PFSK-1 (cell line): Measurements from ENCODE around the gene HELZ.

ENCODE experiments used
- FOXP2 ChIP-seq: optimal IDR thresholded peaks from 2 replicates; pipeline ENCODE3; 2011; ENCODE audit warnings: borderline replicate concordance, control low read depth, inconsistent platforms; ENCODE audit not compliant: insufficient read depth; ENCODE audit errors: extremely low read length, extremely low read depth
- POLR2AphosphoS5 ChIP-seq: IDR thresholded peaks from 2 replicates; pipeline ENCODE4 v1.6.1; 2012; ENCODE audit warnings: low read depth, mild to moderate bottlenecking, control low read depth, low read length, moderate library complexity
- SIN3A ChIP-seq: IDR thresholded peaks from 2 replicates; pipeline ENCODE4 v1.6.1; 2012; ENCODE audit warnings: mild to moderate bottlenecking, low read length, moderate library complexity, borderline replicate concordance; ENCODE audit not compliant: insufficient read depth
- TAF1 ChIP-seq: IDR thresholded peaks from 2 replicates; pipeline ENCODE4 v1.6.1; 2012; ENCODE audit warnings: low read length, control low read depth, borderline replicate concordance; ENCODE audit not compliant: insufficient read depth
- TF ChIP-seq, protein P1 (sequence below), 2 experiments: IDR thresholded peaks; 2 replicates each; pipeline versions ENCODE4 v1.6.1 to v1.8.0; 2011 to 2012; ENCODE audit warnings: low read depth in 2 of 2, low read length in 2 of 2, control low read depth in 1 of 2, inconsistent platforms in 1 of 2, mild to moderate bottlenecking in 1 of 2, moderate library complexity in 1 of 2; ENCODE audit not compliant: insufficient read depth in 1 of 2

Gene HELZ

DNA sequence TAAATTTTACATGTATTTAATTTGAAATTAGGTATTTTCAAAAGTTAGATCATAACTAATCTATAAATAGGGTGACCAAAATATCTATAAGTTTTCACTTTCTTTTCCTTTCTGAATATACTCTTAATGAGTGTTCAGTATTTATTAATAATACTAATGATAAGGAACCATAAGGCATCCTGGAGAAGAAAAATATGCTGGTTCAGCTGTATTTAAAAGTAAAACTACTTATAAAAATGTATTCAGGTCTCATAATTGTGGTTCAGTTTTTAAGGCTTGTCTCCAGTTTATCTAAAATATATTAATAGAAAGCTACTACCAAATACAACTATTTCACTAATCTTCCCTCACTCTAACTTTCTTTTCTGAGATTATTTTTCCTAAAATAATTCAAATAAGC lies 67.3 kb downstream of the HELZ start:
- no peak for TF ChIP-seq FOXP2
- TF ChIP-seq POLR2AphosphoS5: no peak
- TF ChIP-seq TAF1: no peak
- TF ChIP-seq, protein P1, sequence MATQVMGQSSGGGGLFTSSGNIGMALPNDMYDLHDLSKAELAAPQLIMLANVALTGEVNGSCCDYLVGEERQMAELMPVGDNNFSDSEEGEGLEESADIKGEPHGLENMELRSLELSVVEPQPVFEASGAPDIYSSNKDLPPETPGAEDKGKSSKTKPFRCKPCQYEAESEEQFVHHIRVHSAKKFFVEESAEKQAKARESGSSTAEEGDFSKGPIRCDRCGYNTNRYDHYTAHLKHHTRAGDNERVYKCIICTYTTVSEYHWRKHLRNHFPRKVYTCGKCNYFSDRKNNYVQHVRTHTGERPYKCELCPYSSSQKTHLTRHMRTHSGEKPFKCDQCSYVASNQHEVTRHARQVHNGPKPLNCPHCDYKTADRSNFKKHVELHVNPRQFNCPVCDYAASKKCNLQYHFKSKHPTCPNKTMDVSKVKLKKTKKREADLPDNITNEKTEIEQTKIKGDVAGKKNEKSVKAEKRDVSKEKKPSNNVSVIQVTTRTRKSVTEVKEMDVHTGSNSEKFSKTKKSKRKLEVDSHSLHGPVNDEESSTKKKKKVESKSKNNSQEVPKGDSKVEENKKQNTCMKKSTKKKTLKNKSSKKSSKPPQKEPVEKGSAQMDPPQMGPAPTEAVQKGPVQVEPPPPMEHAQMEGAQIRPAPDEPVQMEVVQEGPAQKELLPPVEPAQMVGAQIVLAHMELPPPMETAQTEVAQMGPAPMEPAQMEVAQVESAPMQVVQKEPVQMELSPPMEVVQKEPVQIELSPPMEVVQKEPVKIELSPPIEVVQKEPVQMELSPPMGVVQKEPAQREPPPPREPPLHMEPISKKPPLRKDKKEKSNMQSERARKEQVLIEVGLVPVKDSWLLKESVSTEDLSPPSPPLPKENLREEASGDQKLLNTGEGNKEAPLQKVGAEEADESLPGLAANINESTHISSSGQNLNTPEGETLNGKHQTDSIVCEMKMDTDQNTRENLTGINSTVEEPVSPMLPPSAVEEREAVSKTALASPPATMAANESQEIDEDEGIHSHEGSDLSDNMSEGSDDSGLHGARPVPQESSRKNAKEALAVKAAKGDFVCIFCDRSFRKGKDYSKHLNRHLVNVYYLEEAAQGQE (IDR thresholded peaks at IDR 0.05; ENCODE audit: insufficient read depth in 1 of 2, low read depth in 2 of 2, low read length in 2 of 2): no peak
- TF ChIP-seq SIN3A: no peak

- no peak for TF ChIP-seq FOXP2
- TF ChIP-seq, protein P1 (IDR thresholded peaks at IDR 0.05; ENCODE audit: insufficient read depth in 1 of 2, low read depth in 2 of 2, low read length in 2 of 2): no peak
- TF ChIP-seq TAF1: no peak
- no peak for TF ChIP-seq SIN3A
- TF ChIP-seq POLR2AphosphoS5: no peak
These were observed 70.8 kb downstream of the HELZ start for GRCh38 chr17:67174190-67174589.

GRCh38 chr17:67171560-67171959 lies 73.4 kb downstream of the HELZ start:
- no peak for TF ChIP-seq POLR2AphosphoS5
- TF ChIP-seq, protein P1 (IDR thresholded peaks at IDR 0.05; ENCODE audit: insufficient read depth in 1 of 2, low read depth in 2 of 2, low read length in 2 of 2): no peak
- TF ChIP-seq SIN3A: no peak
- no peak for TF ChIP-seq TAF1
- TF ChIP-seq FOXP2: no peak

- TF ChIP-seq, protein P1 (IDR thresholded peaks at IDR 0.05; ENCODE audit: insufficient read depth in 1 of 2, low read depth in 2 of 2, low read length in 2 of 2): no peak
- no peak for TF ChIP-seq SIN3A
- no peak for TF ChIP-seq FOXP2
- TF ChIP-seq POLR2AphosphoS5: no peak
- no peak for TF ChIP-seq TAF1
These were observed 76.5 kb downstream of the HELZ start for GRCh38 chr17:67168496-67168895.

DNA sequence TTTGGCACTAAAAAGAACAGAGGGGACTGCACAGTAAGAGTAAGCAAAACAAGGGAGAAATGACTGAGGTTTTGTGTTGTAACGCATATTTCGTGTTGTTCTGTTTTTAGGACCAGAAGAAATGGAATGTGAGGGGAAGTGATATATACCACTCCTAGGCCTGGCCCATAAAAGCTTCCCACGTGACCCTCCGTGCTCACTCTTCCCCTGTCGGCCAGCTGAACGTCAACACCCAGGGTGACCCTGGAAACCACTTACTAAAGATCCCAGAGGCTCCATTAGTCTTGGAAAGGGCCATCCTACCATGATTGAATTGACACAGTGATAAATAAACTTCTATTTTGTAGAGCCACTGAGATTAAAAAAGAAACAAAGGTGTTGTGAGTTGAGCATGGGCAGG lies 79.8 kb downstream of the HELZ start:
- TF ChIP-seq POLR2AphosphoS5: no peak
- TF ChIP-seq, protein P1 (IDR thresholded peaks at IDR 0.05; ENCODE audit: insufficient read depth in 1 of 2, low read depth in 2 of 2, low read length in 2 of 2): no peak
- TF ChIP-seq SIN3A: no peak
- TF ChIP-seq FOXP2: no peak
- TF ChIP-seq TAF1: no peak
